Smooth muscle cell (in vitro differentiated cells): ENCODE results near the gene GOLGA1. TPM values are rescaled to one million over a fixed set of nuclear protein-coding genes. Genes with fewer than 3 reads are reported as not detected.

Experiments used
- DNase-seq: peaks from one replicate; lab custom pipeline; 2025; ENCODE audit not compliant: unreplicated experiment; lab: John Stamatoyannopoulos, UW
- H2AFZ ChIP-seq: fragments of 200-600 bp; sonication (generic); 2 replicates; pipeline ENCODE4 v1.6.0; 2016; ENCODE audit warnings: antibody characterized with exemption, low read depth, mild to moderate bottlenecking
- H3F3A ChIP-seq: fragments of 200-600 bp; sonication (generic); 2 replicates; pipeline ENCODE4 v1.6.0; 2017; ENCODE audit warnings: antibody characterized with exemption, low read depth
- H3K27ac ChIP-seq: fragments of 200-600 bp; sonication (generic); 2 replicates; pipeline ENCODE4 v1.5.1; 2016; ENCODE audit warnings: low read depth, mild to moderate bottlenecking
- H3K27me3 ChIP-seq: fragments of 200-600 bp; sonication (generic); 2 replicates; pipeline ENCODE4 v1.6.1; 2016; ENCODE audit warnings: low read depth, mild to moderate bottlenecking
- H3K36me3 ChIP-seq: fragments of 200-600 bp; sonication (generic); 2 replicates; pipeline ENCODE4 v1.5.1; 2016; ENCODE audit warnings: low read depth
- H3K4me1 ChIP-seq: fragments of 200-600 bp; sonication (generic); 2 replicates; pipeline ENCODE4 v1.5.1; 2016; ENCODE audit warnings: low read depth
- H3K4me2 ChIP-seq: fragments of 200-600 bp; sonication (generic); 2 replicates; pipeline ENCODE4 v1.6.0; 2016; ENCODE audit warnings: mild to moderate bottlenecking
- H3K4me3 ChIP-seq: fragments of 200-600 bp; sonication (generic); 2 replicates; pipeline ENCODE4 v1.5.1; 2016; ENCODE audit warnings: mild to moderate bottlenecking
- H3K79me2 ChIP-seq: fragments of 200-600 bp; sonication (generic); 2 replicates; pipeline ENCODE4 v1.6.0; 2016; ENCODE audit warnings: low read depth, mild to moderate bottlenecking
- H3K9ac ChIP-seq: fragments of 200-600 bp; sonication (generic); 2 replicates; pipeline ENCODE4 v1.6.0; 2016; ENCODE audit warnings: low read depth
- H3K9me3 ChIP-seq: fragments of 200-600 bp; sonication (generic); replicated peaks from 2 replicates; pipeline ENCODE4 v1.5.1; 2016; ENCODE audit warnings: low read depth
- H4K20me1 ChIP-seq: fragments of 200-600 bp; sonication (generic); 2 replicates; pipeline ENCODE4 v1.6.0; 2016; ENCODE audit warnings: low read depth
- CTCF ChIP-seq: fragments of 200-600 bp; sonication (generic); IDR thresholded peaks from 2 replicates; pipeline ENCODE4 v1.5.1; 2017; ENCODE audit warnings: borderline replicate concordance, mild to moderate bottlenecking, antibody characterized with exemption; ENCODE audit not compliant: insufficient read depth, poor library complexity, severe bottlenecking
- WGBS: methylation state at CpG from one replicate; pipeline ENCODE4 v1.1.7; 2016; ENCODE audit warnings: low lambda C conversion rate; 5-methylcytosine and 5-hydroxymethylcytosine counted together
- polyA plus RNA-seq: library from polyadenylated mRNA; unstranded; fragments of >200 nt; fragmentation: Nextera tagmentation; extraction: Ambion mirVana; gene quantifications from 2 replicates; pipeline ENCODE4 v1.2.1, GENCODE V29; 2016
- total RNA-seq: library from RNA; depleted of rRNA; stranded (reverse); fragments of >200 nt; gene quantifications from 2 replicates; pipeline ENCODE4 v1.2.3, GENCODE V29; 2014

Gene GOLGA1
- total and polyA plus RNA-seq, 2 experiments from 2014 or later, result 6.8 to 11.0 TPM

DNA sequence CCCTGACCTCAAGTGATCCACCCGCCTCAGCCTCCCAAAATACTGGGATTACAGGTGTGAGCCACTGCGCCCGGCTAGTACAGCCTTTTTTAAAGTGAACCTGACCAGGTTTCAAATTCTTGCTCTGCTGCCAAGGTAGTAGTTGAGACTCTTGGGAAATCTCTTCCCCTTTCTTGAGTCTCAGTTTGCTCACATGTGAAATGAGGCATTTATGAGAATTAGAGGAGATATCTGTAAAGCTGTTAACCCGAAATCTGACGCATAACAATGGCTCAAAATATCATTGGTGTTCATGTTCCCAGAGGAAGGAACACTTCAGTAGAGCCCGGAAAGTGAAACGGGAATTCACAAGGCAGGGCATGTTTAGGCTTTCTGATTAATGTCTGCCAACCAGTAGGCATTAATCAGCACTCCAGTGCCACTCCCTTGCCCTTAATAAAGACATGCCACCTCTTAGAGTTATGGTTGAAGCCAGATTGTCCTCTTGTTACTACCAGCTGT is 77.5 kb downstream of the GOLGA1 start:
- Histone ChIP-seq H3K4me3 (no peak overlapping the region), H2AFZ (no peak overlapping the region), H3K4me1 (peaks cover 22% of the 10 kb centered on the region), H4K20me1 (peaks cover 32% of the 10 kb centered on the region), H3K27me3 (no peaks in the 10 kb centered on the region), H3K79me2 (peaks cover 42% of the 10 kb centered on the region), H3K9ac (no peak overlapping the region), H3K4me2 (no peak overlapping the region), H3F3A (peaks cover 21% of the 10 kb centered on the region), H3K9me3 (no peaks in the 10 kb centered on the region), H3K36me3 (peaks cover 4% of the 10 kb centered on the region), H3K27ac (no peak overlapping the region)
- TF ChIP-seq CTCF, result no peak
- 95% methylated on average over 7 of the region's 7 CpGs for WGBS
- DNase-seq, result no peak

DNA sequence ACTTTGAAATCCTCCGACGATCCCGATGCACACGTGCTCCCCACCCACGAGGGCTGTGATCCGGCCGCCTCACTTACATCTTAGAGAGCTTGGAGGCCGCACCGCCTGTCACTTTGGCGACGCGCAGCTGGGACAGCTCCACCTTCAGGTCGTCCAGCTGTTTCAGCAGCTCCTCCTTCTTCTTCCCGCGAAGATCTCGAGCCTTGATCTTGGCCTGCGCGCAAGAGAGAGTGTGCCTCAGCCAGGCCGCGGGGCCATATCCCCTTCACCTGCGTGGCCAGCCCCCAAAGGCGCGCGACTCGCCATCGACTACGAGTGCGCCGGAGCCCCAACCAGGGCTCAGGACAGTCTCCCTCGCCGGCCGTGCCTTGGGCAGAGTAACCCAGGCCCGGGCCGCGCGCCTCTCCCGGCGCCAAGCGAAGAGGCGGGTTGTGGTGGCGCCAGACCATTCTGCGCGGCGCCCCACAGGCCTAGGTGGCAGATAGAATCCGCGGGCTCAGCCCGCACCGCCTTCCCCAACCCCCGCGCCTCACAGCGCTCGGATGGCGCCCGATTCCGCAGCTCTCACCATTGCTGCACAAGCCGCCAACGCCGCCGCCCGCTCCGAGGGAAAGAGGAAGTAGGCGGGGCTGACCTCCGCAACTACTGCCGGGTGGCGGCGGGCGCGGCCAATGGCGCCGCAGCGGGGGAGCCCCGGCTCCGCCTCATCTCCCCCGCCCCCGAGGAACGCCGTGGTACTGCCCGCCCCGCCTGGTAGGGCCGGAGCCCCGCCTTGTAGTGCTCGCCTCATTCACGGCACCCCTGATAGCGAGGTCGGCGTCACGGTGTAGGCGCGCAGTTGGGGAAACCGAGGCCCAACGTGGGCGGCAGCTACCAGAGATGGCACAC is 79.3 kb downstream of the GOLGA1 start, which contains the start of the genes ARPC5L and RPL35:
Gene ARPC5L (plus strand): TSS at position 789 of the 888 bp plus-strand sequence. CDS start 7,161 bp downstream, outside the sequence.
Gene RPL35 (minus strand): TSS at position 616 of the 888 bp plus-strand sequence. CDS start 45 bp downstream, at position 571.
- Histone ChIP-seq H3K9ac (peak within 1 kb of the TSS; percentile 95), H3K79me2 (peaks cover 31% of the 10 kb centered on the region), H3F3A (peaks cover 12% of the 10 kb centered on the region), H3K4me1 (peaks cover 18% of the 10 kb centered on the region), H3K9me3 (no peaks in the 10 kb centered on the region), H4K20me1 (peaks cover 50% of the 10 kb centered on the region), H3K4me2 (peak within 1 kb of the TSS; percentile 95), H3K27ac (peak within 1 kb of the TSS; percentile 96), H2AFZ (peak within 1 kb of the TSS; percentile 92), H3K36me3 (peaks cover 4% of the 10 kb centered on the region), H3K4me3 (peak within 1 kb of the TSS; percentile 97), H3K27me3 (no peaks in the 10 kb centered on the region)
- peak; percentile 72 for DNase-seq
- TF ChIP-seq CTCF, result peak; percentile 29
- WGBS, result under 1% methylated on average over 79 of the region's 92 CpGs

DNA sequence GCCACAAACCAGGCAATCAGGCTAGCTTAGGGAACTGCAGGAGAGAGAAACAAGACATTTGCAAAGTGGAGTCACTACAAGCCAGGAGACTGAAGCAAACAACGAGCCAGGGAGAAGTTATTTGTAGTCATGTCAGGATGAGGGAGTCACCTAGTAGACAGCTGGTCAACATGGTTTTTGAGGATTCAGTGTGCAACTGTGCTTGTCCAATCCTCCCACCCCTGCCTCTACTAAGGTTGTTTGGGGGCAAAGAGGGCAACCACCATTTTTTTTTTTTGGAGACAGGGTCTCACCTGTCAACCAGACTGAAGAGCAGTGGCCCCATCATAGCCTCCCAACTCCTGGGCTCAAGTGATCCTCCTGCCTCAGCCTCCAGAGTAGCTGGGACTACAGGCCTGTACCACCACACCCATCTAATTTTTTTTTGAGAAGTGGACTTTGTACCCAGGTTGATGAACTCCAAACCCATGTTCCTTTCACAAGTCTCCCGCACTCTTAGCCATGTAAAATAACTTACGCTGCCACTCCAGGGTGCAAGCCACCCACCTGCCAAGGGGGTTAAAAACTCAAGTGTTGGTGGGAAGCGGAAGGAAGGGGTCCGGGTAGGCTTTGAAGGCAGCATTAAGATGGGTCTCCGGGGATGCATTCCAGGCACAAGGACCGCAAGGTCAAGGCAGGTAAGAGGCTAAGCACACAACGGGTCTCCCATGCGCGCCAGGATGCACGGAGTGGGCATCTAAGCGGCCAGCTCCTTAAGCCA is 80.1 kb downstream of the GOLGA1 start:
- Histone ChIP-seq H3K79me2 (peaks cover 31% of the 10 kb centered on the region), H3K9ac (peak overlapping the region; percentile 95), H3K27ac (peak overlapping the region; percentile 96), H3K4me2 (peak overlapping the region; percentile 95), H3K9me3 (no peaks in the 10 kb centered on the region), H3K36me3 (peaks cover 4% of the 10 kb centered on the region), H4K20me1 (peaks cover 56% of the 10 kb centered on the region), H3K4me3 (peak overlapping the region; percentile 97), H3F3A (peaks cover 12% of the 10 kb centered on the region), H2AFZ (no peak overlapping the region), H3K4me1 (peaks cover 18% of the 10 kb centered on the region), H3K27me3 (no peaks in the 10 kb centered on the region)
- DNase-seq, result no peak
- WGBS, result 8% methylated on average over 12 of the region's 12 CpGs
- TF ChIP-seq CTCF, result no peak
